HepG2 (cell line): ENCODE results near the gene ZNF230. TPM values are rescaled to one million over a fixed set of nuclear protein-coding genes. Genes with fewer than 3 reads are reported as not detected.

ENCODE experiments used
- AFF4 ChIP-seq: sonication (generic); formaldehyde crosslinking; IDR thresholded peaks from 2 replicates; pipeline ENCODE4 v1.4.0; 2020; ENCODE audit warnings: missing genetic modification reagents
- AHR ChIP-seq: IDR thresholded peaks from 2 replicates; pipeline ENCODE4 v1.6.1; 2018; ENCODE audit warnings: missing genetic modification reagents, missing compliant biosample characterization
- DMTF1 ChIP-seq: sonication (generic); formaldehyde crosslinking; IDR thresholded peaks from 2 replicates; pipeline ENCODE4 v1.4.0; 2020; ENCODE audit warnings: mild to moderate bottlenecking, missing genetic modification reagents
- FOXA3 ChIP-seq: IDR thresholded peaks from 2 replicates; pipeline ENCODE4 v1.6.1; 2016; ENCODE audit warnings: missing genetic modification reagents, missing compliant biosample characterization
- FOXP4 ChIP-seq: sonication (generic); formaldehyde crosslinking; IDR thresholded peaks from 2 replicates; pipeline ENCODE4 v1.4.0; 2020; ENCODE audit warnings: missing genetic modification reagents
- HDAC1 ChIP-seq: sonication (generic); formaldehyde crosslinking; IDR thresholded peaks from 2 replicates; pipeline ENCODE4 v1.5.1; 2020; ENCODE audit warnings: mild to moderate bottlenecking, missing genetic modification reagents
- HES4 ChIP-seq: sonication (generic); formaldehyde crosslinking; IDR thresholded peaks from 2 replicates; pipeline ENCODE4 v1.9.0; 2021; ENCODE audit warnings: mild to moderate bottlenecking, missing genetic modification reagents, borderline replicate concordance
- HIC2 ChIP-seq: sonication (generic); formaldehyde crosslinking; IDR thresholded peaks from 2 replicates; pipeline ENCODE4 v1.9.0; 2022; ENCODE audit warnings: low read depth, missing genetic modification reagents
- ISL2 ChIP-seq: sonication (generic); formaldehyde crosslinking; IDR thresholded peaks from 2 replicates; pipeline ENCODE4 v1.5.0; 2020; ENCODE audit warnings: missing genetic modification reagents
- KAT7 ChIP-seq: IDR thresholded peaks from 2 replicates; pipeline ENCODE4 v1.6.1; 2018; ENCODE audit warnings: borderline replicate concordance, missing compliant biosample characterization
- SNAPC5 ChIP-seq: sonication (generic); formaldehyde crosslinking; IDR thresholded peaks from 2 replicates; pipeline ENCODE4 v1.8.1; 2023; ENCODE audit warnings: mild to moderate bottlenecking, missing genetic modification reagents, borderline replicate concordance
- ZBTB33 ChIP-seq: sonication (generic); formaldehyde crosslinking; IDR thresholded peaks from 2 replicates; pipeline ENCODE4 v1.4.0; 2020; ENCODE audit warnings: missing genetic modification reagents
- ZNF136 ChIP-seq: sonication (generic); formaldehyde crosslinking; IDR thresholded peaks from 2 replicates; pipeline ENCODE4 v1.8.1; 2022; ENCODE audit warnings: low read depth, mild to moderate bottlenecking, moderate library complexity, missing genetic modification reagents
- ZNF768 ChIP-seq: sonication (generic); formaldehyde crosslinking; IDR thresholded peaks from 2 replicates; pipeline ENCODE4 v1.4.0; 2020; ENCODE audit warnings: missing genetic modification reagents
- ZSCAN20 ChIP-seq: sonication (generic); formaldehyde crosslinking; IDR thresholded peaks from 2 replicates; pipeline ENCODE4 v1.4.0; 2020; ENCODE audit warnings: missing genetic modification reagents, mild to moderate bottlenecking, borderline replicate concordance
- polyA plus RNA-seq, 8 experiments: library from polyadenylated mRNA; depleted of rRNA in 3 of 8; stranded (reverse) in 7 of 8; unstranded in 1 of 8; fragments of >200 nt; fragmentation: Illumina TruSeq in 4 of 8; extraction: Trizol in 4 of 8; gene quantifications; 2 replicates each; pipeline versions ENCODE4 v1.2.1 to v1.2.3, GENCODE V29; 2011 to 2016; ENCODE audit warnings: low read depth in 4 of 8, missing spikeins in 1 of 8, mixed read lengths in 1 of 8; ENCODE audit not compliant: insufficient read depth in 1 of 8
- total RNA-seq, 5 experiments: library from RNA; depleted of rRNA; stranded (reverse); fragments of >200 nt; fragmentation: Illumina TruSeq; extraction: Trizol; gene quantifications; 2 replicates each; pipeline ENCODE4 v1.2.3, GENCODE V29; 2016; ENCODE audit warnings: low read depth in 1 of 5

The ZNF230 gene
- total and polyA plus RNA-seq, 2 of the 13 experiments (the other 11 are each of a cell fraction or from before 2014, with no cell fraction given): 2.4 to 5.5 TPM

GRCh38 chr19:43983912-43984686 lies 18.7 kb upstream of the ZNF230 start, which contains the start of gene ZNF155 (continued):
- TF ChIP-seq ZBTB33 (CRISPR knock-in tag): no peak
- no peak for TF ChIP-seq ZNF768
- no peak for TF ChIP-seq KAT7 (CRISPR knock-in tag)
- TF ChIP-seq SNAPC5 (CRISPR knock-in tag): no peak
- TF ChIP-seq AHR: no peak
- no peak for TF ChIP-seq ISL2 (CRISPR knock-in tag)
- TF ChIP-seq AFF4 (CRISPR knock-in tag): no peak
- no peak for TF ChIP-seq ZSCAN20 (CRISPR knock-in tag)
- no peak for TF ChIP-seq HES4 (CRISPR knock-in tag)
- TF ChIP-seq DMTF1 (CRISPR knock-in tag): no peak
- no peak for TF ChIP-seq ZNF136
- TF ChIP-seq HIC2 (CRISPR knock-in tag): no peak
- no peak for TF ChIP-seq FOXP4 (CRISPR knock-in tag)
- TF ChIP-seq HDAC1 (CRISPR knock-in tag): no peak
- 0 out of 2 replicates have a peak, but pooled peaks have one; percentile 13 for TF ChIP-seq FOXA3
